HG03045 (cell line): ENCODE measurements around the gene STK4.
"Not testable (repeated sequence)": the region's sequence is repeated elsewhere in the genome, so short reads cannot be mapped to it uniquely, and the experiment has no call there.

Experiments used
- ATAC-seq: cut with Tn5 transposase; IDR thresholded peaks from one replicate; pipeline ENCODE4 v1.9.1; 2021; ENCODE audit warnings: mild to moderate bottlenecking, moderate library complexity; ENCODE audit not compliant: unreplicated experiment

The STK4 gene

GRCh38 chr20:45021631-45022030 is 55.3 kb downstream of the STK4 start:
- ATAC-seq = no peak

DNA sequence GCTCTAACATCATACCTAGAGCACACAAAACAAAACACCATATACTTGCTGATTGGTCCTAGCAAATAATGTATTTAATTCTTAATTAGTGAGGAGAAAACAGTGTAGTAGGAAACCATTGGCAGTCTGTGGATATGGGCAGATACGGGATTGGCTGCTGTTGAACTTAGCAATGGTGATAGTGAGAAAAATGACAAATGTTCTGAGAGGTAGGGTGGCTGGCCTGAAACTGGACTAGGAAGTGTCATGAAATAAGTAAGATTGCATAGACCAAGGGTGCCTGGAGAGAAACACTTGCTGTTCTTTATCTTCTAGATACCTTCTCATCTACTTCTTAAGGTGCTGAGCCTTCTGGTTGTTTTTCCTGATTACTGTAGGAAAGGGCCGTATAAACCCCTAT is 56.8 kb downstream of the STK4 start:
- ATAC-seq = not testable (repeated sequence)

GRCh38 chr20:45028424-45029136 is 62.3 kb downstream of the STK4 start:
- ATAC-seq = no peak

DNA sequence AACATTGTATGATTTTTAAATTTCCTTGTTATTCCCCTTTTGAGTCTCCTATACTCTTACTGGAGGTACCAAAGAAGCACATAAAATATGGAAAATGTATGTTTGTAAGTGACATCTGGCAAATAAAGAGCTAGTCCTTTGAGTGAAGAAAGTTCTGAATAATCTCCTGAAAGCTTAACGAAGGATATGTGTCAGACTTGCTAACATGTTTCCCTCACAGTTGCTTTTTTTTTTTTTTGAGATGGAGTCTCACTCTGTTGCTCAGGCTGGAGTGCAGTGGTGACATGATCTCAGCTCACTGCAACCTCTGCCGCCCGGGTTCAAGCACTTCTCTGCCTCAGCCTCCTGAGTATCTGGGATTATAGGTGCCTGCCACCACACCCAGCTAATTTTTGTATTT is 63.6 kb downstream of the STK4 start:
- no peak for ATAC-seq

- ATAC-seq = no peak
These were observed 66.0 kb downstream of the STK4 start for GRCh38 chr20:45032276-45032675.

- ATAC-seq = no peak
These were observed 66.5 kb downstream of the STK4 start for GRCh38 chr20:45032781-45033180.

DNA sequence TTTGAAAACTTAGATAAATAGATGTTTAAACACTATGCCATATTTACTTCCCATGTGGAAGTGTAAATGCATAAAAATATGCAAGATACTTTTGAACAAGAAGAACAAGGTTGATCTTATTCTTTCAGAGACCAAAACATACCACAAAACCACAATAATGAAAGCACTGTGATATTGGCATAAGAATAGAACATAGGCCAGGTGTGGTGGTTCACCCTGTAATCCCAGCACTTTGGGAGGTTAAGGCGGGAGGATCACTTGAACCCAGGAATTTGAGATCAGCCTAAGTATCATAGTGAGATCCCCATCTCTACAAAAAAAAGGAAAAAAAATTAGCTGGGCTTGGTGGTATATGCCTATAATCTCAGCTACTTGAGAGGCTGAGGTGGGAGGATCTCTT is 68.1 kb downstream of the STK4 start:
- ATAC-seq = no peak

- no peak for ATAC-seq
These were observed 69.9 kb downstream of the STK4 start for GRCh38 chr20:45036044-45036755.

DNA sequence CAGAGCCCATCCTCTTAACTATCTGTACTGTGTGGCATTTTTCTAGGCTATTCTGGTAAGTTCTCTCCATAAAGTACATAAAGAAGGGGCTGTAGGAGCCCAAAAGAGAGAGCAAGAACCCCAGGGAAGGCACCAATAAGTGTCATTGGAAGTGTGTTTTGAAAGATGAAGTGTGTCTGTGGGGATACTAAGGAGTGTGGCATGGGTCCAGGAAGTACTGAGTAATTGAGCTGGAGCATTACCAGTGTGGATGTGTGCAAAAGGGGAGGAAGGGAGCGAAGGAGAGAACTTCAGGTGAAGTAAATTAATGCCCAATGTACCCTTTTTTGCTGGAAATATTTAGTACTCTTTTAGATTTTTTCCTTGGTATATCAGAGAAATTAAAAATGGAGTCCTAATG is 70.7 kb downstream of the STK4 start:
- no peak for ATAC-seq

- no peak for ATAC-seq
These were observed 71.3 kb downstream of the STK4 start for GRCh38 chr20:45037635-45038034.

GRCh38 chr20:45038745-45039474 is 72.6 kb downstream of the STK4 start:
- ATAC-seq = no peak

- no peak for ATAC-seq
These were observed 73.1 kb downstream of the STK4 start for GRCh38 chr20:45039475-45039820.

DNA sequence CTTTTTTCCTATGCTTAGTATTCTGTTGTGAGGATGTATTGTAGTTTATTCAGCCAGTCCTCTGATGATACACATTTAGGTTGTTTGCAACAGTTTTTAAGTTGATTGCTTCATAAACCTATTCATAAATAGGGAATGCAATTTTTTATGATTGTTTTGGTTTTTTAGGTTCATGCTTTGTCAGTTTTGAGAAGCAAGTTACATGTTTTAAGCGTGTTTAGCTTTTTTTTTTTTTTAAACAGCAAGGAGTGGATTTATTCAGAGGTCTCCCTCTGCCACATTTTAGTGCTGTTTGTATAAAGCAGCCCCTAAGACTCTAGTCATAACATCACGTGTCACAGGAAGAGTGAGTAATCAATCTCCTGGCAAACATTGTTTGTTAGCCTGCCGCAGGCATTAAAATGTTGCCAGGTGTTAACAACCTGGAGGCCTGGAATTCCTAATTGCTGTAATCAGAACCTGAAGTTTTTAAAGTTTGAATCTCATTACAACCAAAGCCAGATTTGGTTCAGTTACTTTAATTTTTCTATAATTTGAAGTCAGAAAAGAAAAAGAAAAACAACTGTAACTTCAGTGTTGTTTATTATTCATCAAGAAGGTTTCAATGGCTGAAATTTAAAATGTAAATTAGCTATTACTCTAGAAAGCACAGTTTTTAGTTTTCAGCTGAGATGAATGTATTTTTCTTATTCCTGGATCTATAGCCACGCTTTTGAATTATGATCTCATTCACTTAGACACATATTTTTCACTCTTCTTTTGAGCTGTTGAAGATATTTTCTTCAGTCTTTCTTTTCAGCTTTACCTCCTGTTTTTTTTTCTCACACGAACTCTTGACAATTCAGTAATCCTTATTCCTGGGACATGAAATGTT is 75.4 kb downstream of the STK4 start:
- no peak for ATAC-seq

DNA sequence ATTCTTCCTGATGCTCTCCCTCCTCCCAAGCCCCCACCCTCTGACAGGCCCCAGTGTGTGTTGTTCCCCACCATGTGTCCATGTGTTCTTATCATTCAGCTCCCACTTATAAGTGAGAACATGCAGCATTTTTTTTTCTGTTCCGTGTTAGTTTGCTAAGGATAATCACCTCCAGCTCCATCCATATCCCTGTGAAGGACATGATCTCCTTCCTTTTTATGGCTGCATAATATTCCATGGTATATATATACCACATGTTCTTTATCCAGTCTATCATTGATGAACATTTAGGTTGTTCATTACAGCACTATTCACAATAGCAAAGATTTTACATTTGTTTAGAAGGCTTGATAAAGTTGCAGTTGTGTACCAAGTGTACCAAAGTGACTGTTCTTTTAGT is 76.7 kb downstream of the STK4 start:
- ATAC-seq = no peak

DNA sequence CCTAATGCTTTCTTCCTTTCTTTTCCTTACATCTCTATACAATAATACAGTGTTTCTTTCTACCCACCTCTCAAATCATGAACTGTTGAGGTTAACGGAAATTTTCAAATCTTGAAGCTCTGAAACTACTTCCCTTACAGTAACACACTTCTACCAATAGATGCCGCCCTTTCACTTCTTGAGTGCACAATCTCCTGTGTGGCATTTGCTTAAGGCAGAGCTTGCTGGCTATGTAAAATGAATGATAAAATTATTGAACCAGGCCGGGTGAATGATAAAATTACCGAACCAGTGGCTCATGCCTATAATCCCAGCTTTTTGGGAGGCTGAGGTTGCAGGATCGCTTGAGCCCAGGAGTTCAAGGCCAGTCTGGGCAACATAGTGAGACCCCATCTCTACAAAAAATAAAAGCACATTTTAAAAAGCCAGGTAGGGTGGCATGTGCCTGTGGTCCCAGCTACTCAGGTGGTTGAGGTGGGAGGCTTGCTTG is 77.8 kb downstream of the STK4 start:
- no peak for ATAC-seq

- ATAC-seq = no peak
These were observed 78.3 kb downstream of the STK4 start for GRCh38 chr20:45044601-45045000.

- ATAC-seq = no peak
These were observed 81.3 kb downstream of the STK4 start for GRCh38 chr20:45047581-45048119.

- no peak for ATAC-seq
These were observed 83.1 kb downstream of the STK4 start for GRCh38 chr20:45049438-45049837.

DNA sequence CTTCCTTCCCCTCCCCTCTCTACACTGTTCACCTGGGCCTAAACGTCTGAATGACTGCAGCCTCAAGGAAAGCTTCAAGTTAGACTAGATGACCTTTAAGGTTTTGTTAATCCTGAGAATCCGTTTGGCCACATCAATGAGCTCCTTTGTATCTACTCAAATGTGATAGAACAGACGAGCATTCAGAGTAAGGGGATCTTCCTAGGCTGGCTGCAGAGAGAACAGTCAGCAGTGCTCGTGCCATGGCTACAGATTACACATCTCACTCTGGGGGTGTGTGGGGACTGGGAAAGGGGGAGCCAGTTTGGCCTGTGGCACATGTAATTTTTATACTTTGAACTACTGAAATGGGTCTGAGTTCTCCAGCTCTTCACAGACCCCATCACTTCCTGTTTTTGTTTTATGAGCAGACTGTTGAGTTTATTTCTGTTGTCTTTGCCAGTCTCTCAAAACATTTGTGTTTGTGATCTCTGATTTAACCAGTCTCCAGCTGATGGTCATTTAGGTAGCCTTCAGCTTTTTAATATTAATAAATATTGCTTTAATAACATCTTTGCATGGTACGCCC is 83.7 kb downstream of the STK4 start:
- no peak for ATAC-seq
